ENCODE results near the gene KRT10. TPM values are rescaled to one million over a fixed set of nuclear protein-coding genes. Genes with fewer than 3 reads are reported as not detected.

KRT10 gene
- total and polyA plus RNA-seq, 4 donors = 1.6 to 52.5 (median 7.1) TPM

GRCh38 chr17:40864661-40865390 is 42.4 kb upstream of the KRT10 start:
- H3K27ac ChIP-seq (ENCODE audit: low read depth in 1 of 2, low read length in 2 of 2) = no peak overlapping the region
- TF ChIP-seq RAD21 (IDR thresholded peaks at IDR 0.05) (no peak), HNF4A (conservative IDR thresholded peaks at IDR 0.05) (no peak), FOXA1 (IDR thresholded peaks at IDR 0.05) (no peak), YY1 (IDR thresholded peaks at IDR 0.05) (no peak)
- TF ChIP-seq, protein P1, sequence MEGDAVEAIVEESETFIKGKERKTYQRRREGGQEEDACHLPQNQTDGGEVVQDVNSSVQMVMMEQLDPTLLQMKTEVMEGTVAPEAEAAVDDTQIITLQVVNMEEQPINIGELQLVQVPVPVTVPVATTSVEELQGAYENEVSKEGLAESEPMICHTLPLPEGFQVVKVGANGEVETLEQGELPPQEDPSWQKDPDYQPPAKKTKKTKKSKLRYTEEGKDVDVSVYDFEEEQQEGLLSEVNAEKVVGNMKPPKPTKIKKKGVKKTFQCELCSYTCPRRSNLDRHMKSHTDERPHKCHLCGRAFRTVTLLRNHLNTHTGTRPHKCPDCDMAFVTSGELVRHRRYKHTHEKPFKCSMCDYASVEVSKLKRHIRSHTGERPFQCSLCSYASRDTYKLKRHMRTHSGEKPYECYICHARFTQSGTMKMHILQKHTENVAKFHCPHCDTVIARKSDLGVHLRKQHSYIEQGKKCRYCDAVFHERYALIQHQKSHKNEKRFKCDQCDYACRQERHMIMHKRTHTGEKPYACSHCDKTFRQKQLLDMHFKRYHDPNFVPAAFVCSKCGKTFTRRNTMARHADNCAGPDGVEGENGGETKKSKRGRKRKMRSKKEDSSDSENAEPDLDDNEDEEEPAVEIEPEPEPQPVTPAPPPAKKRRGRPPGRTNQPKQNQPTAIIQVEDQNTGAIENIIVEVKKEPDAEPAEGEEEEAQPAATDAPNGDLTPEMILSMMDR (IDR thresholded peaks at IDR 0.05; ENCODE audit: low read depth, low read length, missing input control) = no peak
- H3K9me3 ChIP-seq (ENCODE audit: control insufficient read depth in 4 of 4, low read length in 3 of 4) = no peaks in the 10 kb centered on the region
- no peak overlapping the region for H3K9ac ChIP-seq (ENCODE audit: low read depth in 1 of 2, low read length in 2 of 2)
- no peaks in the 10 kb centered on the region for H3K4me1 ChIP-seq (ENCODE audit: control insufficient read depth in 4 of 4, insufficient read depth in 4 of 4, low read length in 3 of 4)
- no peaks in the 10 kb centered on the region for H3K36me3 ChIP-seq (ENCODE audit: control insufficient read depth in 4 of 4, insufficient read depth in 3 of 4, low read depth in 1 of 4, low read length in 3 of 4)
- H3K4me3 ChIP-seq (ENCODE audit: low read depth in 1 of 3, low read length in 3 of 3) = no peak overlapping the region
- no peak for DNase-seq (ENCODE audit: low spot score)
- WGBS = 86% methylated on average over 14 of the region's 14 CpGs
- H3K27me3 ChIP-seq (ENCODE audit: control insufficient read depth in 4 of 4, insufficient read depth in 4 of 4, low read length in 3 of 4) = peaks cover 0 to 6% (median 1%) of the 10 kb centered on the region in 4 donors

- Histone ChIP-seq H3K27me3 (ENCODE audit: control insufficient read depth in 4 of 4, insufficient read depth in 4 of 4, low read length in 3 of 4) (peaks cover 0 to 6% (median 1%) of the 10 kb centered on the region in 4 donors), H3K27ac (ENCODE audit: low read depth in 1 of 2, low read length in 2 of 2) (no peak overlapping the region), H3K9me3 (ENCODE audit: control insufficient read depth in 4 of 4, low read length in 3 of 4) (no peaks in the 10 kb centered on the region), H3K4me1 (ENCODE audit: control insufficient read depth in 4 of 4, insufficient read depth in 4 of 4, low read length in 3 of 4) (no peaks in the 10 kb centered on the region), H3K9ac (ENCODE audit: low read depth in 1 of 2, low read length in 2 of 2) (no peak overlapping the region), H3K36me3 (ENCODE audit: control insufficient read depth in 4 of 4, insufficient read depth in 3 of 4, low read depth in 1 of 4, low read length in 3 of 4) (no peaks in the 10 kb centered on the region), H3K4me3 (ENCODE audit: low read depth in 1 of 3, low read length in 3 of 3) (no peak overlapping the region)
- TF ChIP-seq, protein P2, sequence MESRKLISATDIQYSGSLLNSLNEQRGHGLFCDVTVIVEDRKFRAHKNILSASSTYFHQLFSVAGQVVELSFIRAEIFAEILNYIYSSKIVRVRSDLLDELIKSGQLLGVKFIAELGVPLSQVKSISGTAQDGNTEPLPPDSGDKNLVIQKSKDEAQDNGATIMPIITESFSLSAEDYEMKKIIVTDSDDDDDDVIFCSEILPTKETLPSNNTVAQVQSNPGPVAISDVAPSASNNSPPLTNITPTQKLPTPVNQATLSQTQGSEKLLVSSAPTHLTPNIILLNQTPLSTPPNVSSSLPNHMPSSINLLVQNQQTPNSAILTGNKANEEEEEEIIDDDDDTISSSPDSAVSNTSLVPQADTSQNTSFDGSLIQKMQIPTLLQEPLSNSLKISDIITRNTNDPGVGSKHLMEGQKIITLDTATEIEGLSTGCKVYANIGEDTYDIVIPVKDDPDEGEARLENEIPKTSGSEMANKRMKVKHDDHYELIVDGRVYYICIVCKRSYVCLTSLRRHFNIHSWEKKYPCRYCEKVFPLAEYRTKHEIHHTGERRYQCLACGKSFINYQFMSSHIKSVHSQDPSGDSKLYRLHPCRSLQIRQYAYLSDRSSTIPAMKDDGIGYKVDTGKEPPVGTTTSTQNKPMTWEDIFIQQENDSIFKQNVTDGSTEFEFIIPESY (IDR thresholded peaks at IDR 0.05) = no peak
- TF ChIP-seq RAD21 (IDR thresholded peaks at IDR 0.05) (no peak), NR2F2 (IDR thresholded peaks at IDR 0.05) (no peak), FOXA1 (IDR thresholded peaks at IDR 0.05) (no peak), HNF4A (conservative IDR thresholded peaks at IDR 0.05) (no peak), TAF1 (conservative IDR thresholded peaks at IDR 0.05) (no peak), RXRA (IDR thresholded peaks at IDR 0.05) (no peak)
- TF ChIP-seq, protein P3, sequence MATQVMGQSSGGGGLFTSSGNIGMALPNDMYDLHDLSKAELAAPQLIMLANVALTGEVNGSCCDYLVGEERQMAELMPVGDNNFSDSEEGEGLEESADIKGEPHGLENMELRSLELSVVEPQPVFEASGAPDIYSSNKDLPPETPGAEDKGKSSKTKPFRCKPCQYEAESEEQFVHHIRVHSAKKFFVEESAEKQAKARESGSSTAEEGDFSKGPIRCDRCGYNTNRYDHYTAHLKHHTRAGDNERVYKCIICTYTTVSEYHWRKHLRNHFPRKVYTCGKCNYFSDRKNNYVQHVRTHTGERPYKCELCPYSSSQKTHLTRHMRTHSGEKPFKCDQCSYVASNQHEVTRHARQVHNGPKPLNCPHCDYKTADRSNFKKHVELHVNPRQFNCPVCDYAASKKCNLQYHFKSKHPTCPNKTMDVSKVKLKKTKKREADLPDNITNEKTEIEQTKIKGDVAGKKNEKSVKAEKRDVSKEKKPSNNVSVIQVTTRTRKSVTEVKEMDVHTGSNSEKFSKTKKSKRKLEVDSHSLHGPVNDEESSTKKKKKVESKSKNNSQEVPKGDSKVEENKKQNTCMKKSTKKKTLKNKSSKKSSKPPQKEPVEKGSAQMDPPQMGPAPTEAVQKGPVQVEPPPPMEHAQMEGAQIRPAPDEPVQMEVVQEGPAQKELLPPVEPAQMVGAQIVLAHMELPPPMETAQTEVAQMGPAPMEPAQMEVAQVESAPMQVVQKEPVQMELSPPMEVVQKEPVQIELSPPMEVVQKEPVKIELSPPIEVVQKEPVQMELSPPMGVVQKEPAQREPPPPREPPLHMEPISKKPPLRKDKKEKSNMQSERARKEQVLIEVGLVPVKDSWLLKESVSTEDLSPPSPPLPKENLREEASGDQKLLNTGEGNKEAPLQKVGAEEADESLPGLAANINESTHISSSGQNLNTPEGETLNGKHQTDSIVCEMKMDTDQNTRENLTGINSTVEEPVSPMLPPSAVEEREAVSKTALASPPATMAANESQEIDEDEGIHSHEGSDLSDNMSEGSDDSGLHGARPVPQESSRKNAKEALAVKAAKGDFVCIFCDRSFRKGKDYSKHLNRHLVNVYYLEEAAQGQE (IDR thresholded peaks at IDR 0.05) = no peak
- DNase-seq (ENCODE audit: low spot score) = no peak
- 48% methylated on average over 39 of the region's 39 CpGs for WGBS
These were observed 40.7 kb upstream of the KRT10 start for GRCh38 chr17:40862985-40863733.
